ENCODE results near the gene IMMT.

Gene IMMT

DNA sequence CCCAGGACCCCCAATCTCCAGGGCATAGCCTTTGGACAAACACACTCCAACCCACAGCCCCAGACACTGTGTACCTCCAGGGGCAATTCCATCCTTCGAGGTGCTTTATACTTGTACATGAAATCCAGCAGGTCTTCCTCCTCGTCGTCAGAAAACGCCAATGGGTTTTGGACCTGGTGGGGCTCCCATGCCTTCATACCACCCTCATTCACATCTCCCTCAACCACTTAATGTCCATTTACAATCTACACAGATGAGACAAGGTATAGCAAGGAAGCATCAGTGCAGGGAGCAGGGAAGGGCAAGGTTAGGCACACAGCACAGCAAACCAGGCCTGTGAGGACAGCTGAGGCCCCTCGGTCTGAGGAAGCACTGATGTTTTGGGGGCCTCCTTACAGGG is 24.6 kb upstream of the IMMT start:
- TF ChIP-seq, protein P1, sequence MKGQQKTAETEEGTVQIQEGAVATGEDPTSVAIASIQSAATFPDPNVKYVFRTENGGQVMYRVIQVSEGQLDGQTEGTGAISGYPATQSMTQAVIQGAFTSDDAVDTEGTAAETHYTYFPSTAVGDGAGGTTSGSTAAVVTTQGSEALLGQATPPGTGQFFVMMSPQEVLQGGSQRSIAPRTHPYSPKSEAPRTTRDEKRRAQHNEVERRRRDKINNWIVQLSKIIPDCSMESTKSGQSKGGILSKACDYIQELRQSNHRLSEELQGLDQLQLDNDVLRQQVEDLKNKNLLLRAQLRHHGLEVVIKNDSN (IDR thresholded peaks at IDR 0.05), result no peak
- TF ChIP-seq EP300 (IDR thresholded peaks at IDR 0.05; ENCODE audit: borderline replicate concordance), result no peak
- no peak for TF ChIP-seq NFIC (IDR thresholded peaks at IDR 0.05)
- no peak for TF ChIP-seq TEAD4 (IDR thresholded peaks at IDR 0.05)
- TF ChIP-seq CEBPB (IDR thresholded peaks at IDR 0.05), result no peak
- no peak for TF ChIP-seq FOXM1 (IDR thresholded peaks at IDR 0.05; ENCODE audit: borderline replicate concordance, low read depth)
- no peak for TF ChIP-seq TAF1 (IDR thresholded peaks at IDR 0.05; ENCODE audit: low read depth)
- TF ChIP-seq ZBTB7A (IDR thresholded peaks at IDR 0.05; ENCODE audit: low read depth), result no peak
- TF ChIP-seq, protein P2, sequence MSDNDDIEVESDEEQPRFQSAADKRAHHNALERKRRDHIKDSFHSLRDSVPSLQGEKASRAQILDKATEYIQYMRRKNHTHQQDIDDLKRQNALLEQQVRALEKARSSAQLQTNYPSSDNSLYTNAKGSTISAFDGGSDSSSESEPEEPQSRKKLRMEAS (IDR thresholded peaks at IDR 0.05), result no peak
- TF ChIP-seq CREB1 (IDR thresholded peaks at IDR 0.05; ENCODE audit: low read depth), result no peak

DNA sequence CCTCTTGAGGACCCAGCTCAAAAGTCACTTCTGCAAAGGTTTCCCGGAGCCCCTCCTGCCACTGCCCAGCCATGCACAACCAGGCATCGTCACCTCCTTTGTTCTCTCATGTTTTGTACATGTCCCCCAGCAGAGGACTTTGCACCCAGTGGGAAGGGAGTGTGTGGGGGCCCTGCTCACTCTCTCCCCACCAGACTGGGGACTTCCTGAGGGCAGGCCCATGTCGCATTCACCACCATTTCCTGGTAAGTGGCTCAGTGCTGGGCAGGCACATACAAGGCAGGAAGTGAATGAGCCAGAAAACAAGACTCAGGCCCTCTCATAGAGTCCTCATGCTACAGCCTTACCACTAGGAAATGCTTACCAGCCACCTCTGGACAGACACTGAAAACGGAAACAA is 22.9 kb upstream of the IMMT start:
- TF ChIP-seq, protein P2 (IDR thresholded peaks at IDR 0.05), result no peak
- TF ChIP-seq, protein P1 (IDR thresholded peaks at IDR 0.05), result no peak
- TF ChIP-seq CREB1 (IDR thresholded peaks at IDR 0.05; ENCODE audit: low read depth) (no peak), TEAD4 (IDR thresholded peaks at IDR 0.05) (no peak), TCF12 (IDR thresholded peaks at IDR 0.05; ENCODE audit: low read depth) (no peak), ZBTB7A (IDR thresholded peaks at IDR 0.05; ENCODE audit: low read depth) (no peak), EGR1 (IDR thresholded peaks at IDR 0.05) (no peak), TAF1 (IDR thresholded peaks at IDR 0.05; ENCODE audit: low read depth) (no peak), FOXM1 (IDR thresholded peaks at IDR 0.05; ENCODE audit: borderline replicate concordance, low read depth) (no peak), EP300 (IDR thresholded peaks at IDR 0.05; ENCODE audit: borderline replicate concordance) (no peak), RAD21 (IDR thresholded peaks at IDR 0.05; ENCODE audit: low read depth) (no peak), NFIC (IDR thresholded peaks at IDR 0.05) (no peak), CEBPB (IDR thresholded peaks at IDR 0.05) (no peak), YY1 (IDR thresholded peaks at IDR 0.05; ENCODE audit: low read depth) (no peak)
- TF ChIP-seq, protein P3, sequence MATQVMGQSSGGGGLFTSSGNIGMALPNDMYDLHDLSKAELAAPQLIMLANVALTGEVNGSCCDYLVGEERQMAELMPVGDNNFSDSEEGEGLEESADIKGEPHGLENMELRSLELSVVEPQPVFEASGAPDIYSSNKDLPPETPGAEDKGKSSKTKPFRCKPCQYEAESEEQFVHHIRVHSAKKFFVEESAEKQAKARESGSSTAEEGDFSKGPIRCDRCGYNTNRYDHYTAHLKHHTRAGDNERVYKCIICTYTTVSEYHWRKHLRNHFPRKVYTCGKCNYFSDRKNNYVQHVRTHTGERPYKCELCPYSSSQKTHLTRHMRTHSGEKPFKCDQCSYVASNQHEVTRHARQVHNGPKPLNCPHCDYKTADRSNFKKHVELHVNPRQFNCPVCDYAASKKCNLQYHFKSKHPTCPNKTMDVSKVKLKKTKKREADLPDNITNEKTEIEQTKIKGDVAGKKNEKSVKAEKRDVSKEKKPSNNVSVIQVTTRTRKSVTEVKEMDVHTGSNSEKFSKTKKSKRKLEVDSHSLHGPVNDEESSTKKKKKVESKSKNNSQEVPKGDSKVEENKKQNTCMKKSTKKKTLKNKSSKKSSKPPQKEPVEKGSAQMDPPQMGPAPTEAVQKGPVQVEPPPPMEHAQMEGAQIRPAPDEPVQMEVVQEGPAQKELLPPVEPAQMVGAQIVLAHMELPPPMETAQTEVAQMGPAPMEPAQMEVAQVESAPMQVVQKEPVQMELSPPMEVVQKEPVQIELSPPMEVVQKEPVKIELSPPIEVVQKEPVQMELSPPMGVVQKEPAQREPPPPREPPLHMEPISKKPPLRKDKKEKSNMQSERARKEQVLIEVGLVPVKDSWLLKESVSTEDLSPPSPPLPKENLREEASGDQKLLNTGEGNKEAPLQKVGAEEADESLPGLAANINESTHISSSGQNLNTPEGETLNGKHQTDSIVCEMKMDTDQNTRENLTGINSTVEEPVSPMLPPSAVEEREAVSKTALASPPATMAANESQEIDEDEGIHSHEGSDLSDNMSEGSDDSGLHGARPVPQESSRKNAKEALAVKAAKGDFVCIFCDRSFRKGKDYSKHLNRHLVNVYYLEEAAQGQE (IDR thresholded peaks at IDR 0.05; ENCODE audit: low read depth), result no peak

DNA sequence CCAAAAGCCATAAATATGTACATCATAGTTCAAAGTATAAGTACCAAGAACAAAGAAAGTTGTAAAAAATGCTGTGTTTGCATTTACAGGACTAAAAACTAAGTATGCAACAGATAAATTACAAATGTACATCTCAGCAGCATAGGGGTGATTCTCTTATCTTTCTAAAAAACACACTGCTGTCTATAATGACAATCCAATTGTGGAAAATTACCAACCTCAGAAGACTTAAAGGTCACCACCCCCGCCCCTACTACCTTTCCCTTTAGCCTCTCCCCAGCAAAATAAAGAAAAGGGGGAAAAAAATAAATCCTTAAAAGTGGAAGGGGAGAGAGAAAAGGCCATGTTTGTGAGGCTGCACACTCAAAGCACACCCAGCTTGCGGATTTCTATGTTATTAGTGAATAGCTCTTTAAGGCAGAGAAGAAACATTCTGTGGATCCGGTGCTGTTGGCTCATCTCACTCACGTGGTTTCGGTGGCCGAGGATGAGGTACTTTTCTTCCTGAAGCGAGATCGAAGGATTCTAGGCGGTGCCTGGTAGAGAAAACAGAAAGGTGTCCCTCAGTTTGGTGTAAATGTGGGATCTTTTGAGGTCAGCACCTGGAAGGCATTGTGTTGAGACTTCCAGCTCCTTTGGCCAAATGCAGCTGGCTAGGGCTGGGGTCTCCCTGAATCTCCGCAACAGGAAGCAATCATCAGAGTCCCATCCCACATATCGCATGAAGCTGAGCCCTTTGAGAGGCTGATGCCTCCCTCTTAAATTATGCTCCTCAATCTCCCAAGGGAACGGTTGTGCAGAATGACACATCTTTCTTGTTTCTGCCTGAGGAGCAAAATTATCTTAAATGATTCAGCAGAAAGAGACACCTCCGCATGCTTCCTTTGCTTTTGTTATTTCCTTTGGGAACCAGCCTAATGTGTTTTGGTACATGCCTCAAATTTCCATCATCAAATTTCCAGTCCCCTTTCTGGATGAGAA is 21.6 kb upstream of the IMMT start:
- TF ChIP-seq, protein P2 (IDR thresholded peaks at IDR 0.05), result no peak
- TF ChIP-seq FOXM1 (IDR thresholded peaks at IDR 0.05; ENCODE audit: borderline replicate concordance, low read depth) (no peak), YY1 (IDR thresholded peaks at IDR 0.05; ENCODE audit: low read depth) (no peak), TEAD4 (IDR thresholded peaks at IDR 0.05) (no peak), ZBTB7A (IDR thresholded peaks at IDR 0.05; ENCODE audit: low read depth) (no peak), CREB1 (IDR thresholded peaks at IDR 0.05; ENCODE audit: low read depth) (no peak), TAF1 (IDR thresholded peaks at IDR 0.05; ENCODE audit: low read depth) (no peak), CEBPB (IDR thresholded peaks at IDR 0.05) (no peak), RAD21 (IDR thresholded peaks at IDR 0.05; ENCODE audit: low read depth) (no peak), EGR1 (IDR thresholded peaks at IDR 0.05) (no peak)

DNA sequence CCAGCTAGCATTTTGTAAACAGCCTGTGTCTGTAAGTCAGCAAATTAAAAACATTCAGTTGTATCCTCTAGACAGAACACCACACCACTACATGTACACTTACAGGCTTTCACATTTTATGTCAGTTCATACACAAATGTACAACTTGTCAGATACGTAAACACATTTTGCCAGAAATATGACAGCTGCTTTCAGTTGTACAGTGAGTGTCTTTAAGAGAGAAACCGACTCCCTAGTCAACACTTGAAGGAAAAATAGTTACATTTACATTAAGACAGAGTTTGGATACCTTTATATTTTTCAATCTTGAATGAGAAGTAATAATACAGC is 19.2 kb upstream of the IMMT start:
- TF ChIP-seq EP300 (IDR thresholded peaks at IDR 0.05; ENCODE audit: borderline replicate concordance) (no peak), CEBPB (IDR thresholded peaks at IDR 0.05) (no peak), CREB1 (IDR thresholded peaks at IDR 0.05; ENCODE audit: low read depth) (no peak), NFIC (IDR thresholded peaks at IDR 0.05) (no peak), RAD21 (IDR thresholded peaks at IDR 0.05; ENCODE audit: low read depth) (no peak), ZBTB7A (IDR thresholded peaks at IDR 0.05; ENCODE audit: low read depth) (no peak), FOXM1 (IDR thresholded peaks at IDR 0.05; ENCODE audit: borderline replicate concordance, low read depth) (no peak), YY1 (IDR thresholded peaks at IDR 0.05; ENCODE audit: low read depth) (no peak), TAF1 (IDR thresholded peaks at IDR 0.05; ENCODE audit: low read depth) (no peak), EGR1 (IDR thresholded peaks at IDR 0.05) (no peak), TEAD4 (IDR thresholded peaks at IDR 0.05) (no peak), TCF12 (IDR thresholded peaks at IDR 0.05; ENCODE audit: low read depth) (no peak)
- TF ChIP-seq, protein P1 (IDR thresholded peaks at IDR 0.05), result no peak

DNA sequence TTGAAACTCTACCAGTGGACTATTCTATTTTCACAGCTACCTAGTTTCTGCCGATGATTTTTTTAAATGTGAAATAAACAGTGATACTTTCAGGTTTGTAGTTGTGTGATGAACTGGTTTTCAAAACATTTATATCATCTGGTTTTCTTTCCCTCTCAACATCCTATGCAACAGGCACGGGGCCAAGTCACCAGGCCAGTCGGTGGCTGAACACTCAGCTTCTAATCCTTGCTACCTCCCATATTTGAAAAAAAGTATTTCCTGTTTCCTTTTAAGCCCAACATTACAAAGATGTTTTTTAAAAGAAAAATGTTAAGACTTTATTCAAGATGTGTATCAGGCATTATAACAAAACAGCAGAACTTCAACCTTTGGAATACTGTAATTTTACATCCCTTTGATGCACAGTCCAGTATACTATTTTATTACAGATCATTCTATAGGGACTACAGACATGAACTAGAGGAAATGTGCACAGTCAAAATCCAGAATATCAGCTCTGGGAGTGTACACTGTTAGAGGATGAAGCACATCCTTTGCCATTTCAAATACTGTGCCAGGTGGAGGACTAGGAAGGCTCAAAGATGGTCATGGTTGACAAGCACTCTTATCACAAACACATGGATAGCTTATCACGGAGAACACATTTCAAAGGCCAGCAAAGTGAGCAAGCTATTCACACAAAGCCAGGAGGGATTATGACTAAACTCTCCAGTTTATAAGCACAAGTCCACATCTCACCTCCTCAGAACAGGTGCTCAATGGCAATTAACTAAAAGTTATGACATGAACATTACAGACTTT is 18.6 kb upstream of the IMMT start:
- TF ChIP-seq TCF12 (IDR thresholded peaks at IDR 0.05; ENCODE audit: low read depth) (no peak), ZBTB7A (IDR thresholded peaks at IDR 0.05; ENCODE audit: low read depth) (no peak), CEBPB (IDR thresholded peaks at IDR 0.05) (no peak), TAF1 (IDR thresholded peaks at IDR 0.05; ENCODE audit: low read depth) (no peak), CREB1 (IDR thresholded peaks at IDR 0.05; ENCODE audit: low read depth) (no peak), FOXM1 (IDR thresholded peaks at IDR 0.05; ENCODE audit: borderline replicate concordance, low read depth) (no peak), TEAD4 (IDR thresholded peaks at IDR 0.05) (no peak)
- TF ChIP-seq, protein P3 (IDR thresholded peaks at IDR 0.05; ENCODE audit: low read depth), result no peak
- TF ChIP-seq, protein P1 (IDR thresholded peaks at IDR 0.05), result no peak
- TF ChIP-seq, protein P2 (IDR thresholded peaks at IDR 0.05), result no peak
